Right lobe of liver (tissue), 6 donors: ENCODE measurements around the gene DSCAM. TPM values are rescaled to one million over a fixed set of nuclear protein-coding genes. Genes with fewer than 3 reads are reported as not detected.

Experiments used
- ATAC-seq, 4 donors: fragments of 200-7000 bp; cut with Tn5 transposase; one replicate each; pipeline ENCODE4 v1.9.1; 2020; ENCODE audit warnings: mild to moderate bottlenecking in 4 of 4, moderate library complexity in 4 of 4
- DNase-seq, 3 donors: peaks; one replicate each; pipeline ENCODE4 v3.0.0-alpha.2; 2020
- H3K27ac ChIP-seq, 3 donors: fragments of 200-600 bp; one replicate each; pipeline ENCODE4 v1.8.0; 2022
- H3K27me3 ChIP-seq, 2 donors: fragments of 200-600 bp; one replicate each; pipeline ENCODE4 v1.8.0; 2022
- H3K36me3 ChIP-seq, 4 donors: fragments of 200-600 bp; sonication (generic) in 1 of 4; one replicate each; pipeline versions ENCODE4 v1.5.1 to v1.8.0; 2017 to 2022; ENCODE audit warnings: control low read depth in 1 of 4
- H3K4me1 ChIP-seq, 4 donors: fragments of 200-600 bp; sonication (generic) in 1 of 4; one replicate each; pipeline versions ENCODE4 v1.5.1 to v1.8.0; 2017 to 2022; ENCODE audit warnings: control low read depth in 1 of 4
- H3K4me3 ChIP-seq, 3 donors: fragments of 200-600 bp; one replicate each; pipeline ENCODE4 v1.8.0; 2022
- H3K9me3 ChIP-seq, 4 donors: fragments of 200-600 bp; sonication (generic) in 1 of 4; one replicate each; pipeline versions ENCODE4 v1.5.1 to v1.8.0; 2017 to 2022; ENCODE audit warnings: control low read depth in 1 of 4
- POLR2A ChIP-seq: fragments of 450-650 bp; IDR thresholded peaks from one replicate; pipeline ENCODE4 v1.6.1; 2017; ENCODE audit warnings: antibody characterized with exemption, mild to moderate bottlenecking
- WGBS: methylation state at CpG from one replicate; pipeline ENCODE4 v1.1.6; 2018; ENCODE audit warnings: low coverage, low lambda C conversion rate; ENCODE audit not compliant: insufficient coverage; ENCODE audit errors: missing lambda C conversion rate; 5-methylcytosine and 5-hydroxymethylcytosine counted together
- intact Hi-C, 2 donors: fragments of 100-400 bp; cut with DNase I; formaldehyde crosslinking; loops; one replicate each; pipeline versions ENCODE4 v1.11.2 to v1.14.1; 2022
- total RNA-seq, 6 experiments: library from RNA; depleted of rRNA in 2 of 6; stranded (reverse); fragments of >200 nt in 2 of 6; fragmentation: NEBNext Ultra II Directional in 3 of 6; extraction: Animal tissue kit (Norgen Biotek cat#: 25700) in 3 of 6; gene quantifications; one replicate each; pipeline versions ENCODE4 v1.1.0 to v1.2.4, GENCODE V29; 2016 to 2023
- TF ChIP-seq, protein P1 (sequence below), 4 donors: fragments of 200-600 bp in 3 of 4; fragments of 450-650 bp in 1 of 4; IDR thresholded peaks; one replicate each; pipeline versions ENCODE4 v1.5.1 to v1.8.0; 2016 to 2022; ENCODE audit warnings: antibody characterized with exemption in 4 of 4, mild to moderate bottlenecking in 2 of 4
- donor health status: DM: no; HTN: yes; CAD: no.
- donor health status: DM: no; HTN: no; CAD: no.
- donor health status: DM: no; HTN: no; CAD: no.
- donor health status: DM: no; HTN: yes; CAD: no.
- donor health status: DM: no; HTN: yes; CAD: no.

The DSCAM gene
- total RNA-seq, 6 experiments from 2014 or later = 0.04 to 0.16 (median 0.06) TPM; not detected in 2

DNA sequence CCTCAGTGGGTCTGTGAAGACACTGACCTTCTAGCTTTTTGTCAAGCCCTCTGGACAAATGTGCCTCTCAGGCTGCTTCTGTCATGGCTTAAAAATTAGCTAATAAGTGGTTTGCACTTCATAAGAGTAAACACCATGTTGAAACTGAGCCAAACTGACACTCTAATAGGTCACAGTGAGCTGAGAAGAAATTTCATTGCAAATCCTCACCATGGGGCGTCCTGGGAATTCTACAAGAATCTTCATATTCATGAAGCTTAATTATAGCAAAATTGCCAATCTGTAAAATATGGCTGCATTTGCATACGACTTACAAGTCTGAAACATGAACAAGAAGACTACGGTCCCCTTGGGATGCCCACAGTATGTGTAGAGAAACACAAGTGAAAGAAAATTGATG is 188.6 kb downstream of the DSCAM start:
- intact Hi-C loops = no loop called here
- peak in 2 of 4 donors; percentile 53 to 58 for ATAC-seq
- DNase-seq = no peak

DNA sequence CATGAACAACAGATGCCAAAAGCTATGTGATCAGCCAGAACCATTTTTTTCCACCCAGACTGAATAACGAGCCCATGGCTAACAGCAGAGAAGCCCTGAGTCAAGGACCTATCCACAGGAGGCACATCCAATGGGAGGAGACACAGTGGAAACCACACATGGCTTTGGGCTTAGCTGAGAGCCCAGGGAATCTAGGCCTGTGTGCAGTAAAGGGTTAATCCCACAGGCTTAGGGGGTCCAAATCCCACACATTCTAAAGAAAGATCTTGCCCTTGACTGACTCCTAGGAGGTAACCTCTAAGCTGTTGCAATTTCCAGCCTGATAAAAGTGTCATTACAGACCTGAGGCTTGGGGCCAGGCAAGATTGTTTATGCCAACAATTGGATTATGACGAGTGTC is 194.5 kb downstream of the DSCAM start:
- no peak overlapping the region for H3K4me3 ChIP-seq
- no peak for TF ChIP-seq POLR2A
- TF ChIP-seq, protein P1, sequence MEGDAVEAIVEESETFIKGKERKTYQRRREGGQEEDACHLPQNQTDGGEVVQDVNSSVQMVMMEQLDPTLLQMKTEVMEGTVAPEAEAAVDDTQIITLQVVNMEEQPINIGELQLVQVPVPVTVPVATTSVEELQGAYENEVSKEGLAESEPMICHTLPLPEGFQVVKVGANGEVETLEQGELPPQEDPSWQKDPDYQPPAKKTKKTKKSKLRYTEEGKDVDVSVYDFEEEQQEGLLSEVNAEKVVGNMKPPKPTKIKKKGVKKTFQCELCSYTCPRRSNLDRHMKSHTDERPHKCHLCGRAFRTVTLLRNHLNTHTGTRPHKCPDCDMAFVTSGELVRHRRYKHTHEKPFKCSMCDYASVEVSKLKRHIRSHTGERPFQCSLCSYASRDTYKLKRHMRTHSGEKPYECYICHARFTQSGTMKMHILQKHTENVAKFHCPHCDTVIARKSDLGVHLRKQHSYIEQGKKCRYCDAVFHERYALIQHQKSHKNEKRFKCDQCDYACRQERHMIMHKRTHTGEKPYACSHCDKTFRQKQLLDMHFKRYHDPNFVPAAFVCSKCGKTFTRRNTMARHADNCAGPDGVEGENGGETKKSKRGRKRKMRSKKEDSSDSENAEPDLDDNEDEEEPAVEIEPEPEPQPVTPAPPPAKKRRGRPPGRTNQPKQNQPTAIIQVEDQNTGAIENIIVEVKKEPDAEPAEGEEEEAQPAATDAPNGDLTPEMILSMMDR (IDR thresholded peaks at IDR 0.05) = no peak
- 38% methylated on average over 2 of the region's 2 CpGs for WGBS
- no peak for ATAC-seq
- intact Hi-C loops = no loop called here
- no peak for DNase-seq
- no peaks in the 10 kb centered on the region for H3K9me3 ChIP-seq
- no peak overlapping the region for H3K27ac ChIP-seq
- no peaks in the 10 kb centered on the region for H3K36me3 ChIP-seq
- no peaks in the 10 kb centered on the region for H3K4me1 ChIP-seq
- H3K27me3 ChIP-seq = no peaks in the 10 kb centered on the region

More for the DNA sequence above, 188.6 kb downstream of the DSCAM start:
- Histone ChIP-seq H3K4me3 (no peak overlapping the region), H3K27ac (no peak overlapping the region), H3K36me3 (no peaks in the 10 kb centered on the region), H3K4me1 (peaks cover 0 to 10% (median 0%) of the 10 kb centered on the region in 4 donors), H3K27me3 (no peaks in the 10 kb centered on the region), H3K9me3 (no peaks in the 10 kb centered on the region)
- TF ChIP-seq POLR2A = no peak
- TF ChIP-seq, protein P1 (IDR thresholded peaks at IDR 0.05) = no peak
- WGBS = 36% methylated on average over 3 of the region's 3 CpGs

DNA sequence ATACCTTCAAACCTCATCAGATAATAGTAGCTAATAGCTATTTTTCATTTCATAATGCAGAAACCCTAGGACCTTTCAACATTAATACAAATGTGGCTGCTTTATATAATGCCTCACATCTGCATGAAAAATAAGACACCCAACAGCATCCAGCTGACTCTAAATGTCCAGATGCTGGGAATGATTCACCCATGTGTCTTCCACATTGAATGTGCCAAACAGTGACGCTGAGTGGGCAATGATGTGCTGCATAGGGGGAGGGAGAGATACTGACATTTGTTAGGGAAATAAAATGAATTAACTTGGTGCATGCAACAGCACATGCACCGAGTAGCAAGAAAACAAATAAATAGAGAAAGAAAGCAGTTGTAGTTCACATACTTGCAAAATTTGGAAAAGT is 199.3 kb downstream of the DSCAM start:
- DNase-seq = no peak
- TF ChIP-seq, protein P1 (IDR thresholded peaks at IDR 0.05) = no peak
- no peak for TF ChIP-seq POLR2A
- no peak overlapping the region for H3K4me3 ChIP-seq
- no peaks in the 10 kb centered on the region for H3K36me3 ChIP-seq
- H3K27me3 ChIP-seq = no peaks in the 10 kb centered on the region
- 25% methylated on average over 2 of the region's 2 CpGs for WGBS
- H3K4me1 ChIP-seq = no peaks in the 10 kb centered on the region
- no peak for ATAC-seq
- H3K27ac ChIP-seq = no peak overlapping the region
- H3K9me3 ChIP-seq = no peaks in the 10 kb centered on the region
- intact Hi-C loops = no loop called here

DNA sequence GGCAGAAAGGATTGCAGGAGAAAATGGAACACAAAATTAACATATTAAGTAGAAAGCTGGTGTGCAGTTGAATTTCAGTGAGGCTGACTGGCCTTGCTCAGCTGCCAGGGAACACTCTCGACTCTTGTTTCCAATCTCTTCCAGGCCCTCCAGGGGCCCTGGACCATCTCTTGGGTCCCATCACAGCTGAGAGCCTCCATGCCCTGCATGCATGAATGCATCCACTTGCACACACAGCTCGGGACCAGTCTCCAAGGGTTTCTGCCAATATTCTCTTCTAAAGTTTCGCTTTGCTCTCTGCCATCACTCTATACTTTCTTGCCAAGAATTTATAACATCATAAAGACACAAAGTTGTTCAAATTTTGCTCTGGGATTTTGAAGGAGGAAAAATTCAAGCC is 200.3 kb downstream of the DSCAM start:
- intact Hi-C loops = no loop called here
- ATAC-seq = no peak
- DNase-seq = no peak
- Histone ChIP-seq H3K36me3 (no peaks in the 10 kb centered on the region), H3K4me3 (no peak overlapping the region), H3K4me1 (no peaks in the 10 kb centered on the region), H3K27ac (no peak overlapping the region), H3K9me3 (no peaks in the 10 kb centered on the region), H3K27me3 (no peaks in the 10 kb centered on the region)
- TF ChIP-seq POLR2A = no peak
- TF ChIP-seq, protein P1 (IDR thresholded peaks at IDR 0.05) = no peak
- 45% methylated on average over 3 of the region's 3 CpGs for WGBS

DNA sequence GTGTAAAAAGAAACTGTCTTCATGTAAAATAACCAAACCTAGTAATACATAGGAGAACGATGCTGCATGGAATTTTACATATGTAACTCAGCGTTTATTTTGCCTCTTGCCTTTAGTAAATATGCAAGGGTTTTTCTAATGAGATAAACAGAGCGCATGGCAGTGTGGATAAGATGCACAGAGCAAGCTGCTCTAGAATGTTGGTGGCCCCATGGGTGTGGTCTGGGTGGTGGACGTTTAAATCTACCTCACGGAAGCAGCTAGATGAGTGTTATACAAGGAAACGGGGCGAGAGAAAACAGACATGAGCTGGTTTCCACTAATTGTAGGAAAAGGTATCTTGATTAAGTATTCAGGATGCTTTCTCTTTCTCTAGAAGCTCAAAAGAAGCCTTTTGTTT is 205.9 kb downstream of the DSCAM start:
- Histone ChIP-seq H3K4me3 (no peak overlapping the region), H3K36me3 (no peaks in the 10 kb centered on the region), H3K27me3 (peaks cover 0 to 7% of the 10 kb centered on the region in 2 donors), H3K4me1 (no peaks in the 10 kb centered on the region), H3K27ac (no peak overlapping the region), H3K9me3 (no peaks in the 10 kb centered on the region)
- no peak for TF ChIP-seq POLR2A
- TF ChIP-seq, protein P1 (IDR thresholded peaks at IDR 0.05) = no peak
- intact Hi-C loops = no loop called here
- ATAC-seq (no peak), DNase-seq (no peak)
- 76% methylated on average over 7 of the region's 7 CpGs for WGBS
